IMR-90 (cell line): ENCODE measurements around the gene NFKBIB. TPM values are rescaled to one million over a fixed set of nuclear protein-coding genes. Genes with fewer than 3 reads are reported as not detected.

Experiments
- ATAC-seq: fragments of 200-7000 bp; cut with Tn5 transposase; 2 replicates; pipeline ENCODE4 v1.9.1; 2020; ENCODE audit warnings: low read depth, mild to moderate bottlenecking, moderate library complexity
- BruUV-seq: library from RNA; stranded (reverse); fragments of 400-500 nt; replicated peaks from 2 replicates; lab custom pipeline; 2021; lab: Mats Ljungman, UMichigan
- CTCF ChIA-PET: fragments of 300-600 bp; formaldehyde crosslinking; extraction: SDS; loops from one replicate; lab custom pipeline; 2021; ENCODE audit warnings: antibody characterized with exemption; lab: Yijun Ruan, JAX
- POLR2A ChIA-PET: fragments of 300-600 bp; sonication (Branson Sonifier 250); formaldehyde crosslinking; loops from one replicate; lab custom pipeline; 2022; ENCODE audit warnings: antibody characterized with exemption; ENCODE audit not compliant: unreplicated experiment; lab: Charles Lee
- DNase-seq: peaks from one replicate; pipeline ENCODE4 v3.0.0; 2013
- H2AFZ ChIP-seq: replicated peaks from 2 replicates; pipeline ENCODE3; 2013; ENCODE audit warnings: low read length, mild to moderate bottlenecking; ENCODE audit not compliant: poor library complexity
- H2AK5ac ChIP-seq: 2 replicates; pipeline ENCODE4 v1.6.1; 2013; ENCODE audit warnings: low read depth, low read length, inconsistent platforms
- H2AK9ac ChIP-seq: replicated peaks from 2 replicates; pipeline ENCODE3; 2013; ENCODE audit warnings: mild to moderate bottlenecking, low read depth, low read length, moderate library complexity; ENCODE audit not compliant: poor library complexity
- H2BK120ac ChIP-seq: 2 replicates; pipeline ENCODE4 v1.6.1; 2013; ENCODE audit warnings: low read depth, low read length, inconsistent platforms
- H2BK15ac ChIP-seq: 3 replicates; pipeline ENCODE4 v1.6.1; 2013; ENCODE audit warnings: low read depth, low read length, inconsistent platforms
- H2BK20ac ChIP-seq: 2 replicates; pipeline ENCODE4 v1.6.1; 2013; ENCODE audit warnings: low read depth, mild to moderate bottlenecking, inconsistent platforms, low read length, moderate library complexity
- H2BK5ac ChIP-seq: 2 replicates; pipeline ENCODE4 v1.6.1; 2013; ENCODE audit warnings: mild to moderate bottlenecking, low read depth, low read length, inconsistent platforms; ENCODE audit not compliant: poor library complexity, severe bottlenecking
- H3K14ac ChIP-seq: replicated peaks from 2 replicates; pipeline ENCODE4 v1.6.1; 2013; ENCODE audit warnings: low read depth, low read length, inconsistent platforms
- H3K18ac ChIP-seq: 2 replicates; pipeline ENCODE4 v1.6.1; 2013; ENCODE audit warnings: low read depth, low read length, control low read depth
- H3K23ac ChIP-seq: 2 replicates; pipeline ENCODE4 v1.6.1; 2013; ENCODE audit warnings: low read depth, low read length, inconsistent platforms
- H3K27ac ChIP-seq: 2 replicates; pipeline ENCODE4 v1.5.1; 2013; ENCODE audit warnings: mild to moderate bottlenecking, control low read depth, low read length; ENCODE audit not compliant: insufficient read depth
- H3K27me3 ChIP-seq: 2 replicates; pipeline ENCODE4 v1.6.1; 2013; ENCODE audit warnings: low read length; ENCODE audit not compliant: control insufficient read depth, insufficient read depth
- H3K36me3 ChIP-seq: 2 replicates; pipeline ENCODE4 v1.6.1; 2013; ENCODE audit warnings: low read length, mixed read lengths; ENCODE audit not compliant: control insufficient read depth, insufficient read depth
- H3K4ac ChIP-seq: 2 replicates; pipeline ENCODE4 v1.6.1; 2013; ENCODE audit warnings: low read depth, low read length, inconsistent platforms
- H3K4me1 ChIP-seq: 2 replicates; pipeline ENCODE4 v1.6.1; 2013; ENCODE audit warnings: low read length, mixed read lengths; ENCODE audit not compliant: control insufficient read depth, insufficient read depth
- H3K4me2 ChIP-seq: 2 replicates; pipeline ENCODE4 v1.6.1; 2013; ENCODE audit warnings: low read depth, mild to moderate bottlenecking, control low read depth, low read length, moderate library complexity
- H3K4me3 ChIP-seq: 2 replicates; pipeline ENCODE4 v1.5.1; 2013; ENCODE audit warnings: low read depth, mild to moderate bottlenecking, control low read depth, low read length, moderate library complexity; ENCODE audit not compliant: insufficient read depth
- H3K56ac ChIP-seq: 2 replicates; pipeline ENCODE4 v1.6.1; 2013; ENCODE audit warnings: low read length, inconsistent platforms; ENCODE audit not compliant: insufficient read depth; ENCODE audit errors: extremely low read depth
- H3K79me1 ChIP-seq, 2 experiments: 2 replicates each; pipeline ENCODE4 v1.6.1; 2013; ENCODE audit warnings: low read length in 2 of 2, inconsistent platforms in 1 of 2, low read depth in 1 of 2
- H3K9ac ChIP-seq: 2 replicates; pipeline ENCODE4 v1.6.1; 2013; ENCODE audit warnings: low read depth, low read length, control low read depth
- H3K9me1 ChIP-seq: 2 replicates; pipeline ENCODE4 v1.6.1; 2013; ENCODE audit warnings: low read length, inconsistent platforms; ENCODE audit not compliant: insufficient read depth
- H3K9me3 ChIP-seq: 2 replicates; pipeline ENCODE4 v1.6.1; 2013; ENCODE audit warnings: low read length; ENCODE audit not compliant: control insufficient read depth, insufficient read depth
- H4K20me1 ChIP-seq: 2 replicates; pipeline ENCODE4 v1.6.1; 2013; ENCODE audit warnings: low read length, inconsistent platforms; ENCODE audit not compliant: insufficient read depth
- H4K5ac ChIP-seq: 2 replicates; pipeline ENCODE4 v1.6.1; 2013; ENCODE audit warnings: mild to moderate bottlenecking, low read depth, low read length, control low read depth
- H4K8ac ChIP-seq, 2 experiments: 2 replicates each; pipeline ENCODE4 v1.6.1; 2013; ENCODE audit warnings: low read depth in 2 of 2, low read length in 2 of 2, control low read depth in 1 of 2, inconsistent platforms in 1 of 2
- H4K91ac ChIP-seq: 2 replicates; pipeline ENCODE4 v1.6.1; 2013; ENCODE audit warnings: low read depth, low read length, inconsistent platforms; ENCODE audit not compliant: insufficient read depth
- MXI1 ChIP-seq: IDR thresholded peaks from 2 replicates; pipeline ENCODE4 v1.6.1; 2012; ENCODE audit warnings: low read depth, mild to moderate bottlenecking, low read length, moderate library complexity, borderline replicate concordance
- SMC3 ChIP-seq: fragments of 150-350 bp; IDR thresholded peaks from 2 replicates; pipeline ENCODE4 v1.6.1; 2016; ENCODE audit warnings: low read depth, mild to moderate bottlenecking, antibody characterized with exemption, low read length, moderate library complexity
- WGBS, 2 experiments: methylation state at CpG; one replicate each; pipeline versions ENCODE4 v1.1.5 to v1.1.7; 2013; ENCODE audit warnings: missing lambda C conversion rate in 2 of 2; ENCODE audit not compliant: insufficient read length in 1 of 2; ENCODE audit errors: extremely low coverage in 2 of 2; 5-methylcytosine and 5-hydroxymethylcytosine counted together
- dilution Hi-C: fragments of 300-500 bp; cut with HindIII; formaldehyde crosslinking; loops from one replicate; pipeline ENCODE4 v1.14.3; 2018; ENCODE audit warnings: low sequenced_read_pairs; ENCODE audit not compliant: unreplicated experiment
- in situ Hi-C: fragments of 300-500 bp; cut with MboI; formaldehyde crosslinking; loops from 3 replicates; pipeline ENCODE4 v1.14.3; 2019; ENCODE audit warnings: low sequenced_read_pairs, inconsistent platforms, mixed read lengths
- intact Hi-C: fragments of 100-400 bp; cut with micrococcal nuclease; formaldehyde crosslinking; loops from 2 replicates; pipeline ENCODE4 v1.10.0; 2022
- polyA plus RNA-seq, 3 experiments: library from polyadenylated mRNA; depleted of rRNA; stranded (reverse); fragments of >200 nt; gene quantifications; 2 replicates each; pipeline ENCODE4 v1.2.3, GENCODE V29; 2012; ENCODE audit warnings: low replicate concordance in 1 of 3
- total RNA-seq: library from RNA; depleted of rRNA; stranded (reverse); fragments of >200 nt; gene quantifications from 2 replicates; pipeline ENCODE4 v1.2.3, GENCODE V29; 2012

Gene NFKBIB
- total and polyA plus RNA-seq, 2 of the 4 experiments (the other 2 are of a cell fraction) = 7.5 to 25.5 TPM

GRCh38 chr19:38931521-38931793, 31.7 kb downstream of the NFKBIB start:
- Histone ChIP-seq H3K4ac (no peak overlapping the region), H3K9me1 (peaks cover 3% of the 10 kb centered on the region; the same call in 1 of the 2 replicates), H2BK15ac (no peak overlapping the region), H2AK9ac (peak overlapping the region; percentile 92), H2AFZ (no peak overlapping the region), H3K27me3 (no peaks in the 10 kb centered on the region), H4K20me1 (no peaks in the 10 kb centered on the region; the same call in 1 of the 2 replicates), H2AK5ac (peak overlapping the region; percentile 14; the same call in 1 of the 2 replicates), H2BK120ac (no peak overlapping the region), H3K4me3 (peak overlapping the region; percentile 75), H3K23ac (peak overlapping the region; percentile 40; the same call in 1 of the 2 replicates), H3K18ac (no peak overlapping the region), H2BK5ac (no peak overlapping the region), H4K91ac (no peak overlapping the region), H3K36me3 (peaks cover 11% of the 10 kb centered on the region), H4K5ac (no peak overlapping the region), H2BK20ac (no peak overlapping the region), H3K27ac (peak overlapping the region; percentile 69), H3K56ac (no peak overlapping the region), H3K4me2 (peak overlapping the region; percentile 89), H4K8ac (peak overlapping the region in 1 of 2 experiments; percentile 48; a peak in 1 of 4 replicates), H3K9me3 (no peaks in the 10 kb centered on the region), H3K9ac (peak overlapping the region; percentile 89), H3K14ac (peak overlapping the region; percentile 89), H3K79me1 (peaks cover 29 to 57% of the 10 kb centered on the region in 2 experiments; a peak in 3 of 4 replicates), H3K4me1 (no peaks in the 10 kb centered on the region)
- ChIA-PET CTCF (interaction anchor here (1.6 kb wide), 1 partner anchor 12 kb away, joined by 6 read pairs; no protein-coding TSS in a partner anchor), POLR2A (no interaction called here)
- ATAC-seq = no peak
- no CpG with 5 or more reads among the region's 8 CpGs for WGBS, 2 experiments
- no peak for DNase-seq
- in situ Hi-C loops = loop anchor here (25.0 kb wide), 1 partner anchor 519 kb away; the partner anchor contains the start of gene FAM98C
- intact Hi-C loops = loop anchor here (2.0 to 5.0 kb wide), 2 partner anchors 203 to 284 kb away; partner anchors contain the start of gene ACTN4
- no TSS peak for BruUV-seq
- dilution Hi-C loops = no loop called here
- TF ChIP-seq MXI1 = no peak
- no peak for TF ChIP-seq SMC3
